Mesendoderm (in vitro differentiated cells): ENCODE results near the gene CNNM4.

ENCODE experiments used
- DNase-seq: peaks from one replicate; pipeline ENCODE4 v3.0.0; 2013
- H2AK5ac ChIP-seq: 2 replicates; pipeline ENCODE4 v1.6.1; 2013; ENCODE audit warnings: low read length, inconsistent platforms
- H2BK120ac ChIP-seq: 2 replicates; pipeline ENCODE4 v1.6.1; 2013; ENCODE audit warnings: low read depth, mild to moderate bottlenecking, low read length, moderate library complexity, mixed read lengths
- H2BK15ac ChIP-seq: replicated peaks from 2 replicates; pipeline ENCODE4 v1.6.1; 2013; ENCODE audit warnings: low read depth, mild to moderate bottlenecking, moderate library complexity
- H2BK5ac ChIP-seq: 2 replicates; pipeline ENCODE4 v1.6.1; 2013; ENCODE audit warnings: low read length, inconsistent platforms
- H3K18ac ChIP-seq: 2 replicates; pipeline ENCODE4 v1.6.1; 2013; ENCODE audit warnings: mild to moderate bottlenecking, low read length, mixed read lengths
- H3K23ac ChIP-seq: one replicate; pipeline ENCODE4 v1.6.1; 2013; ENCODE audit warnings: low read length
- H3K27ac ChIP-seq: 2 replicates; pipeline ENCODE4 v1.5.1; 2013; ENCODE audit warnings: low read depth, mild to moderate bottlenecking, inconsistent platforms, low read length, moderate library complexity
- H3K27me3 ChIP-seq: 2 replicates; pipeline ENCODE4 v1.6.1; 2013; ENCODE audit warnings: low read length, control low read depth, mild to moderate bottlenecking, inconsistent platforms; ENCODE audit not compliant: insufficient read depth, poor library complexity
- H3K36me3 ChIP-seq: 2 replicates; pipeline ENCODE4 v1.6.1; 2013; ENCODE audit warnings: low read length, inconsistent platforms; ENCODE audit not compliant: control insufficient read depth, insufficient read depth
- H3K4ac ChIP-seq: one replicate; pipeline ENCODE4 v1.6.1; 2013; ENCODE audit warnings: low read depth, mild to moderate bottlenecking, low read length, moderate library complexity
- H3K4me1 ChIP-seq: 2 replicates; pipeline ENCODE4 v1.6.1; 2013; ENCODE audit warnings: low read depth, low read length, inconsistent platforms; ENCODE audit not compliant: control insufficient read depth
- H3K4me2 ChIP-seq: 2 replicates; pipeline ENCODE4 v1.6.1; 2013; ENCODE audit warnings: low read length
- H3K4me3 ChIP-seq: 2 replicates; pipeline ENCODE4 v1.5.1; 2013; ENCODE audit warnings: mild to moderate bottlenecking, low read length
- H3K56ac ChIP-seq: one replicate; pipeline ENCODE4 v1.6.1; 2013; ENCODE audit warnings: low read length
- H3K79me1 ChIP-seq: 2 replicates; pipeline ENCODE4 v1.6.1; 2013; ENCODE audit warnings: low read length, inconsistent platforms
- H3K79me2 ChIP-seq: 2 replicates; pipeline ENCODE4 v1.6.1; 2013; ENCODE audit warnings: mild to moderate bottlenecking, low read length; ENCODE audit not compliant: control insufficient read depth, insufficient read depth
- H3K9ac ChIP-seq: 2 replicates; pipeline ENCODE4 v1.6.1; 2013; ENCODE audit warnings: low read length, inconsistent platforms
- H4K5ac ChIP-seq: one replicate; pipeline ENCODE4 v1.6.1; 2013; ENCODE audit warnings: low read length
- H4K8ac ChIP-seq: one replicate; pipeline ENCODE4 v1.6.1; 2013; ENCODE audit warnings: low read depth, mild to moderate bottlenecking, control low read depth, low read length, moderate library complexity
- WGBS: extraction: QIAGEN DNeasy Blood & Tissue Kit; methylation state at CpG from one replicate; pipeline ENCODE4 v1.1.7; 2013; ENCODE audit warnings: low lambda C conversion rate, missing lambda C conversion rate; ENCODE audit not compliant: insufficient coverage; ENCODE audit errors: extremely low coverage; 5-methylcytosine and 5-hydroxymethylcytosine counted together

CNNM4 gene

DNA sequence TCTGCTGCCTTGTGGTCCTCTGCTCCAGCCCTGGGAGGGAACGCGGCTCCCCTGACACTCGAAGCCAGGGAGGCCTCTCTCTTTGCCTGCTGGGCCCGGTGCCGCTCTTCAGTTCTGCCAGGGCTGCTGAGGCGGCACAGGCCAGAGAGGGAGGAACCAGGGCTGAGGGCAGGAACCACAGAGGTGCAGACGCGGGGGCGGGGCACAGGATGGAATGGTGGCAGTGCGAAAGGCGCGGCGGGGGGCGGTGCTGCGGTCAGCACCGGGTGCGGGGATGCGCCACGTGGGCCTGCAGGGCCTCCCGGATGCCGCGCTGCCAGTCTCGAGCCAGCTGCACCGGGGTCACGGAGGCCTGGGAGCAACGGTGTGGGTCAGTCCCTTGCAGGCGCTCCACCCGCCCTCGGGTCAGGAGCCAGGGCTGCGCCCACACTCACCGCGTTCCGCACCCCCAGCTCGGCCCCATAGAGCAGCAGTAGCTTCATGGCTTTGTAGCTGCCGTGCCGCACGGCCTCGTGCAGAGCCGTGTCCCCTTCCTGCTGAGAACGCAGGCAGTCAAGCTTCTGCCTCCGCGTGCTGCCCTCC is 78.7 kb downstream of the CNNM4 start:
- H3K56ac ChIP-seq: no peak overlapping the region
- no peak overlapping the region for H2BK120ac ChIP-seq
- H3K9ac ChIP-seq: no peak overlapping the region
- no peak overlapping the region for H2AK5ac ChIP-seq
- no peaks in the 10 kb centered on the region for H3K27me3 ChIP-seq
- H3K4me1 ChIP-seq: no peaks in the 10 kb centered on the region
- H4K5ac ChIP-seq: no peak overlapping the region
- DNase-seq: no peak
- H4K8ac ChIP-seq: no peak overlapping the region
- H2BK5ac ChIP-seq: no peak overlapping the region
- WGBS: no CpG with 5 or more reads among the region's 42 CpGs
- no peaks in the 10 kb centered on the region for H3K79me1 ChIP-seq
- H3K23ac ChIP-seq: no peak overlapping the region
- no peak overlapping the region for H3K4me2 ChIP-seq
- H3K36me3 ChIP-seq: no peaks in the 10 kb centered on the region
- no peak overlapping the region for H2BK15ac ChIP-seq
- H3K18ac ChIP-seq: no peak overlapping the region
- H3K4ac ChIP-seq: no peak overlapping the region
- no peaks in the 10 kb centered on the region for H3K79me2 ChIP-seq
- no peak overlapping the region for H3K27ac ChIP-seq
- no peak overlapping the region for H3K4me3 ChIP-seq

DNA sequence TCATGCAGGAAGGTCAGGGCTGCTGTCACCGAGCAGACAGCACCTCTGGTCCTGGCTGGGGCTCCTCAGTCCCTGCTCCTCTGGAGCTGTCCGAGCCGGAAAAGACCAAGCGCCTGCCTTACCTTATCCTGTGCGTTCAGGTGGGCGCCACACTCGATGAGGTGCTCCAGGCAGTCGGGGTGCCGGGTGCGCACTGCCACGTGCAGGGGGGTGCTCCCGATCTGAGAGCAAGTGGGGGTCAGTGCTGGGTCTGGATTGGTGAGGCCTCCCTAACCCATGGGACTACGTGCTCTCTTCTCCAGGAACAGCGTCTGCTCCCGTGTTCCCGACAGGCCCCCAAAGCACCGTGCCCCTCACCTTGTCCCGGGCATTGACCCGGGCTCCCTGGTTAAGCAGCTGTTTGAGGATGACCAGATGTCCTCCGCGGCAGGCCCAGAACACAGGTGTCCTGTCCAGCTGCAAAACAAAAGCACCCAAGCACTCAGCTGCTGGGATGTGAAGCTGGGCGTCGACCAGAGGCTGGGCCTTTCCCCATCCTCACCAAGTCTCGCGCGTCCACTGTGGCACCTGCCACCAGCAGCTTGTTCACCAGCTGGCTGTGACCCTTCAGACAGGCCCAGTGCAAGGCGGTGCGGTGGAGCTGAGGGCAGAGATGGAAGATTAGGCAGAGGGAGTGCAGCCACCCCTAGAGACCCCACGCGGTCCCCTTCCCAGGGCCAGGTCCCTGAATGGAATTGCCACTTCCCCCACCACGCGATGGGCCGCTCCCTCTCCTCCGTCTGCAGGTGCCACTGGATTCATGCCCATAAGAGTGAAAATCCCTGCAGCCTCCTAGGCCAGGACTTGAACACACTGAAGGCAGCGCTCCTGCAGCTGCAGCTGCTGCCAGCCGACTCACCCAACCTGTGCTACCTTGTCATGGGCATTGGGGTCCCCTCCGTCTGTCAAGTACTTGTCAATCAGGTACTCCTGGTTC is 79.5 kb downstream of the CNNM4 start:
- no peak overlapping the region for H4K5ac ChIP-seq
- no peaks in the 10 kb centered on the region for H3K79me1 ChIP-seq
- no peak overlapping the region for H2BK5ac ChIP-seq
- H3K4me1 ChIP-seq: no peaks in the 10 kb centered on the region
- no peak overlapping the region for H3K18ac ChIP-seq
- no peak overlapping the region for H3K4ac ChIP-seq
- H3K79me2 ChIP-seq: no peaks in the 10 kb centered on the region
- no peak for DNase-seq
- H2BK15ac ChIP-seq: no peak overlapping the region
- H3K36me3 ChIP-seq: no peaks in the 10 kb centered on the region
- H3K23ac ChIP-seq: no peak overlapping the region
- no peak overlapping the region for H3K56ac ChIP-seq
- no CpG with 5 or more reads among the region's 37 CpGs for WGBS
- no peak overlapping the region for H2BK120ac ChIP-seq
- H3K4me3 ChIP-seq: no peak overlapping the region
- H3K9ac ChIP-seq: no peak overlapping the region
- no peak overlapping the region for H3K4me2 ChIP-seq
- H3K27ac ChIP-seq: no peak overlapping the region
- H3K27me3 ChIP-seq: no peaks in the 10 kb centered on the region
- H4K8ac ChIP-seq: no peak overlapping the region
- H2AK5ac ChIP-seq: no peak overlapping the region

DNA sequence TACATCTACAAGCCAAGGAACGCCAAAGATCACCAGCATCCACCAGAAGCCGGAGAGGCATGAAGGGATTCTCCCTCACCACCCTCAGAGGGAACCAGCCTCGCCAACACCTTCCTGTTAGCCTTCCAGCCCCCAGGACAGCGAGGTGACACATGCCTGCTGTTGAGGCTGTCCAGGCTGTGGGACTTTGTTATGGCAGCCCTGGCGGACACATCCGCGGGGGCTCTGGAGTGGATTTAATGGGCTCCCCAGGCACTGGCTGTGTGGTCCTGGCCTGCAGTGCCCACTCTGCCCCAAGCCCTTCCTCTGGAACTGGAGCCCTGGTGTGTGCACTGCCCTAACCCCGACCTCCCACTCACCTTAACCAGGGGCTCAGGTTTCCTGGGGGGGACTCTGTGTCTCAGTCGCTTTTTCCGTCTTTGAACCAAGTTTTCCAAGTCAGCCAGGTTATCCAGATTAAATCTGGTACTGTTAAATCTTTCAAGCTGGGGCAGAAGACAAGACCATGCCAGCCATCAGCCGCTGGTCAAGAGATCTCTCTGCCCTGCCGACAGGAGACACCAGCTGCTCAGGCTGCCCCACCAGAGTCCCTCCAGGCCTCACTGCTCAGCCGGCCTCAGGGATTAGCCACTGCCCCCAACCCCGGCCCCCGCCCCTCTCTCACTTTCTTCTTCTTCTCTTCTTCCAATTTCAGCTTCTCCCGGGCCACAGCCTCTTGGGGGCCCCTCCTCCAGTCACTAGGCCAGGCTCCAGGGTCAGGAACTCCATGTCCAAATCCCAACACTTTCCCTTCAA is 81.2 kb downstream of the CNNM4 start:
- no CpG with 5 or more reads among the region's 16 CpGs for WGBS

DNA sequence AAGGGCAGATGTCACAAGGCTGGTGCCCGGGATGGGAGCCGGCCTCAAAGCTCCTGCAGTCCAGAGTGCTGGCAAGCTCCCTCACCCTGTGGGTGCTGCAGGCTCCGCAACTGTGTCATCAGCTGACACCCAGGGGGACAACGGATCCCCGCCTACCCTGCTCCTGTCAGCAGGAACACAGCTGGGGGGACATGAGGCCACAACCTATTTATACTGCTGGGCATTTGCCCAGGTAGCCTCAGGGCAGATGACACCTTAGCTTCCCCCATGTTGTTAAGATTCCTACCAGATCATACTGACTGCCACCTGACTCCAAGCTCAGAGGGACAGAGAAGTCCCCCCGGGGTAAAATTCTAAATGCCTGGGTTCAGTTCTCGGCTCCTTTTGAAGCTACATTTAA is 81.9 kb downstream of the CNNM4 start:
- Histone ChIP-seq H3K4me3 (no peak overlapping the region), H3K23ac (no peak overlapping the region), H2AK5ac (no peak overlapping the region), H4K5ac (no peak overlapping the region), H2BK5ac (no peak overlapping the region), H3K79me1 (no peaks in the 10 kb centered on the region), H4K8ac (no peak overlapping the region), H3K27ac (no peak overlapping the region), H3K4ac (no peak overlapping the region), H3K56ac (peak overlapping the region; percentile 60), H3K79me2 (no peaks in the 10 kb centered on the region), H3K27me3 (no peaks in the 10 kb centered on the region), H2BK120ac (no peak overlapping the region), H2BK15ac (no peak overlapping the region), H3K4me2 (no peak overlapping the region), H3K18ac (no peak overlapping the region), H3K36me3 (no peaks in the 10 kb centered on the region), H3K9ac (no peak overlapping the region), H3K4me1 (no peaks in the 10 kb centered on the region)
- no CpG with 5 or more reads among the region's 7 CpGs for WGBS
- peak; percentile 54 for DNase-seq

More for the DNA sequence above, 81.2 kb downstream of the CNNM4 start:
- Histone ChIP-seq H3K79me1 (no peaks in the 10 kb centered on the region), H3K4me3 (no peak overlapping the region), H3K4me1 (no peaks in the 10 kb centered on the region), H3K18ac (no peak overlapping the region), H3K9ac (no peak overlapping the region), H3K23ac (no peak overlapping the region), H3K79me2 (no peaks in the 10 kb centered on the region), H3K4me2 (no peak overlapping the region), H3K27ac (no peak overlapping the region), H3K4ac (no peak overlapping the region), H2AK5ac (no peak overlapping the region), H4K5ac (no peak overlapping the region), H3K27me3 (no peaks in the 10 kb centered on the region), H3K56ac (no peak overlapping the region), H2BK15ac (no peak overlapping the region), H2BK5ac (no peak overlapping the region), H2BK120ac (no peak overlapping the region), H4K8ac (no peak overlapping the region), H3K36me3 (no peaks in the 10 kb centered on the region)
- DNase-seq: no peak

DNA sequence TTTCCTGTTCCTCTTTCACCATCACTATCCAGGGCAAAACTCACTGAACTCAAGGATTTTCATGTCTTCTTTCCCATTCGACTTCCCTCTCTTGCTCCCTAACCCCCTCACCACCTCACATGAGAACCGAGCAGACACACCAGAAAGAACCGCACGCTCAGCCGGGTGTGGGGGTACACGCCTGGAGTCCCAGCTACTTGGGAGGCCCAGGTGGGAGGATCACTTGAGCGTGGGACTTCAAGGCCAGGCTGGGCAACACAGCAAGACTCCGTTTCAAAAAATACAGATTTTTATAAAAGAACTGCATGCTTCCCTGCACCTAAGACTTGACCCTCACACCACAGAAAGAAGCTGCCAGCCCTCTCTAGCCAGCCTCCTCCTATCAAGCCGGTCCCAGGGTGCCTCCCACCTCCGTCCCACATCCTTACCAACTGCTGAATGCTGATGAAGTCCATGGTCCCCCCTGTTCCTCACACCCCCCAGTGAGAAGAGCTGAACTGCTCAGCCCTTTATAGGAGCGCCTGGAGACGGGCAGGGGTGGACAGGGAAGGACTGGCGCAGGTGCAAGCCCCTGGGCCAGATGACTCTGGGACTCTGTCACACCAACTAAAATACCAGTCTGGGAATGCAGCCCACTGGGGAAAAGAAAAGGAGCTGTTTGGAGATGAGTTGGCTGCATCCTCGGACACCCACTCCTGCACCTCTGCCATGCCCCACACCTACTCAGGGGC is 83.0 kb downstream of the CNNM4 start, which contains the start of gene ANKRD23:
Gene ANKRD23 (minus strand): TSS at position 484 of the 731 bp plus-strand sequence. CDS start 29 bp downstream, at position 455.
- no peaks in the 10 kb centered on the region for H3K4me1 ChIP-seq
- H3K27me3 ChIP-seq: no peaks in the 10 kb centered on the region
- DNase-seq: no peak
- H3K4ac ChIP-seq: no peak within 1 kb of the TSS
- no peak within 1 kb of the TSS for H3K27ac ChIP-seq
- no peak within 1 kb of the TSS for H3K23ac ChIP-seq
- H3K4me3 ChIP-seq: no peak within 1 kb of the TSS
- peaks cover 2% of the 10 kb centered on the region for H3K36me3 ChIP-seq
- no peak within 1 kb of the TSS for H4K8ac ChIP-seq
- no peak within 1 kb of the TSS for H3K4me2 ChIP-seq
- H2AK5ac ChIP-seq: no peak within 1 kb of the TSS
- H3K18ac ChIP-seq: no peak within 1 kb of the TSS
- H2BK120ac ChIP-seq: no peak within 1 kb of the TSS
- no peak within 1 kb of the TSS for H4K5ac ChIP-seq
- no peak within 1 kb of the TSS for H3K56ac ChIP-seq
- WGBS: no CpG with 5 or more reads among the region's 14 CpGs
- H3K9ac ChIP-seq: no peak within 1 kb of the TSS
- H2BK15ac ChIP-seq: no peak within 1 kb of the TSS
- H3K79me2 ChIP-seq: no peaks in the 10 kb centered on the region
- H2BK5ac ChIP-seq: no peak within 1 kb of the TSS
- H3K79me1 ChIP-seq: no peaks in the 10 kb centered on the region
